Panc1 (cell line): ENCODE data around the gene CS. TPM values are rescaled to one million over a fixed set of nuclear protein-coding genes. Genes with fewer than 3 reads are reported as not detected.

Experiments
- ATAC-seq: fragments of 200-7000 bp; cut with Tn5 transposase; 2 replicates; pipeline ENCODE4 v1.9.1; 2020; ENCODE audit warnings: mild to moderate bottlenecking, moderate library complexity
- BruUV-seq: library from RNA; stranded (reverse); fragments of 400-500 nt; replicated peaks from 2 replicates; lab custom pipeline; 2021; lab: Mats Ljungman, UMichigan
- CTCF ChIA-PET: fragments of 300-600 bp; sonication (Branson Sonifier 250); formaldehyde crosslinking; loops from one replicate; lab custom pipeline; 2022; ENCODE audit warnings: antibody characterized with exemption; lab: Charles Lee
- POLR2A ChIA-PET: fragments of 300-600 bp; sonication (Branson Sonifier 250); formaldehyde crosslinking; loops from one replicate; lab custom pipeline; 2022; ENCODE audit warnings: antibody characterized with exemption; lab: Charles Lee
- DNase-seq: peaks from one replicate; pipeline ENCODE4 v3.0.0-alpha.2; 2010; ENCODE audit warnings: low read depth, low spot score
- H3K27ac ChIP-seq: 2 replicates; pipeline ENCODE4 v1.5.1; 2011; ENCODE audit warnings: mild to moderate bottlenecking, low read length, inconsistent platforms
- H3K27me3 ChIP-seq: fragments of 200-500 bp; sonication (Bioruptor generic); 2 replicates; pipeline ENCODE4 v1.6.0; 2014; ENCODE audit warnings: low read length, inconsistent platforms; ENCODE audit not compliant: control insufficient read depth, insufficient read depth
- H3K36me3 ChIP-seq: fragments of 200-500 bp; sonication (Bioruptor generic); 2 replicates; pipeline ENCODE4 v1.5.1; 2014; ENCODE audit warnings: inconsistent platforms, mild to moderate bottlenecking, low read length, moderate library complexity; ENCODE audit not compliant: control insufficient read depth, insufficient read depth
- H3K4me1 ChIP-seq: 2 replicates; pipeline ENCODE4 v1.5.1; 2011; ENCODE audit warnings: inconsistent platforms, mild to moderate bottlenecking, low read length, moderate library complexity; ENCODE audit not compliant: control insufficient read depth, insufficient read depth
- H3K4me3 ChIP-seq, 2 experiments: 2 replicates each; pipeline ENCODE4 v1.5.1; 2011 to 2012; ENCODE audit warnings: low read depth in 2 of 2, low read length in 2 of 2, mild to moderate bottlenecking in 2 of 2, inconsistent platforms in 1 of 2, moderate library complexity in 1 of 2
- H3K9me3 ChIP-seq: fragments of 200-500 bp; sonication (Bioruptor generic); 2 replicates; pipeline ENCODE4 v1.5.1; 2014; ENCODE audit warnings: low read depth, mild to moderate bottlenecking, inconsistent platforms, low read length, moderate library complexity; ENCODE audit not compliant: control insufficient read depth, insufficient read depth
- CTCF ChIP-seq: fragments of 450-650 bp; IDR thresholded peaks from 2 replicates; pipeline ENCODE4 v1.5.1; 2017; ENCODE audit warnings: mild to moderate bottlenecking
- POLR2AphosphoS5 ChIP-seq: IDR thresholded peaks from 2 replicates; pipeline ENCODE4 v1.6.1; 2012; ENCODE audit warnings: mild to moderate bottlenecking, low read depth, low read length, moderate library complexity
- REST ChIP-seq, 2 experiments: IDR thresholded peaks; 2 replicates each; pipeline ENCODE4 v1.6.1; 2011 to 2012; ENCODE audit warnings: low read depth in 2 of 2, control low read depth in 1 of 2, low read length in 1 of 2, mild to moderate bottlenecking in 1 of 2, moderate library complexity in 1 of 2; ENCODE audit not compliant: insufficient read depth in 1 of 2
- SIN3A ChIP-seq: IDR thresholded peaks from 2 replicates; pipeline ENCODE4 v1.6.1; 2012; ENCODE audit warnings: low read depth, mild to moderate bottlenecking, low read length, moderate library complexity, borderline replicate concordance; ENCODE audit not compliant: insufficient read depth
- TCF7L2 ChIP-seq: IDR thresholded peaks from 2 replicates; pipeline ENCODE4 v1.6.1; 2011; ENCODE audit warnings: mild to moderate bottlenecking, low read depth, low read length, inconsistent platforms
- in situ Hi-C: cut with HindIII; loops from 2 replicates; pipeline ENCODE4 v1.10.0; 2016; ENCODE audit warnings: low sequenced_read_pairs, low pct_unique_long_range_greater_than_20kb
- intact Hi-C: fragments of 100-400 bp; cut with micrococcal nuclease; formaldehyde crosslinking; loops from one replicate; pipeline ENCODE4 v1.10.0; 2022; ENCODE audit not compliant: unreplicated experiment
- total RNA-seq: library from RNA; stranded (reverse); gene quantifications from one replicate; pipeline ENCODE4 v1.2.1, GENCODE V29; 2021; ENCODE audit not compliant: unreplicated experiment

Gene CS
- total RNA-seq, 1 experiment from 2014 or later = 240 TPM

- intact Hi-C loops (loop anchor here (5.0 kb wide), 1 partner anchor 151 kb away; the partner anchor contains the start of gene SPRYD4), in situ Hi-C loops (no loop called here)
- ChIA-PET CTCF (interaction anchor here (0.7 to 1.3 kb wide), 4 partner anchors 88 to 149 kb away, joined by 4 to 7 read pairs (median 6); no protein-coding TSS in a partner anchor), POLR2A (interaction anchor here (0.6 to 1.1 kb wide), 4 partner anchors 16 to 47 kb away, joined by 4 read pairs; partner anchors contain the start of gene APOF)
- ATAC-seq = peak; percentile 97
- Histone ChIP-seq H3K27ac (peak within 1 kb of the TSS; percentile 97), H3K9me3 (no peaks in the 10 kb centered on the region), H3K36me3 (peaks cover 4% of the 10 kb centered on the region; the same call in 1 of the 2 replicates), H3K4me1 (peaks cover 4% of the 10 kb centered on the region), H3K4me3 (peak within 1 kb of the TSS; percentile 85 to 97), H3K27me3 (no peaks in the 10 kb centered on the region)
- no TSS peak for BruUV-seq
- DNase-seq = peak; percentile 99
- no peak; the same call in 1 of the 2 replicates for TF ChIP-seq CTCF
- TF ChIP-seq TCF7L2 = peak; percentile 66
- no peak; a peak in 1 of 4 replicates for TF ChIP-seq REST (IDR thresholded peaks at IDR 0.05; ENCODE audit: insufficient read depth in 1 of 2, low read depth in 2 of 2, low read length in 1 of 2)
- TF ChIP-seq POLR2AphosphoS5 = peak; percentile 86
- TF ChIP-seq SIN3A = no peak
These were observed 15.7 kb upstream of the CS start, which contains the start of gene CNPY2 for GRCh38 chr12:56315622-56316473. CNPY2 (minus strand) TSS chr12:56315988; CDS start chr12:56315217, 771 bp downstream.

- peak overlapping the region; percentile 85 to 97 for H3K4me3 ChIP-seq
- no peak for DNase-seq
- intact Hi-C loops = loop anchor here (5.0 kb wide), 1 partner anchor 152 kb away; the partner anchor contains the start of gene SPRYD4
- BruUV-seq = no TSS peak
- H3K27ac ChIP-seq = peak overlapping the region; percentile 97
- TF ChIP-seq REST (IDR thresholded peaks at IDR 0.05; ENCODE audit: insufficient read depth in 1 of 2, low read depth in 2 of 2, low read length in 1 of 2) (no peak), SIN3A (no peak), POLR2AphosphoS5 (no peak), CTCF (no peak), TCF7L2 (no peak)
- peaks cover 9% of the 10 kb centered on the region; the same call in 1 of the 2 replicates for H3K36me3 ChIP-seq
- H3K4me1 ChIP-seq = peaks cover 4% of the 10 kb centered on the region
- peak; percentile 1; the same call in 1 of the 2 replicates for ATAC-seq
- in situ Hi-C loops = no loop called here
- no peaks in the 10 kb centered on the region for H3K27me3 ChIP-seq
- H3K9me3 ChIP-seq = no peaks in the 10 kb centered on the region
- POLR2A ChIA-PET = interaction anchor here (0.6 to 1.1 kb wide), 2 partner anchors 28 to 48 kb away, joined by 4 read pairs; partner anchors contain the start of gene APOF
- CTCF ChIA-PET = interaction anchor here (1.1 to 1.3 kb wide), 2 partner anchors 148 to 149 kb away, joined by 4 to 5 read pairs; no protein-coding TSS in a partner anchor
These were observed 15.1 kb upstream of the CS start for GRCh38 chr12:56315249-56315621.
